ENCODE data around the gene SPHKAP. TPM values are rescaled to one million over a fixed set of nuclear protein-coding genes. Genes with fewer than 3 reads are reported as not detected.

The SPHKAP gene
- total RNA-seq, 3 donors from 2014 or later (not counting 1 experiment from before 2014, with no cell fraction given) = not detected

DNA sequence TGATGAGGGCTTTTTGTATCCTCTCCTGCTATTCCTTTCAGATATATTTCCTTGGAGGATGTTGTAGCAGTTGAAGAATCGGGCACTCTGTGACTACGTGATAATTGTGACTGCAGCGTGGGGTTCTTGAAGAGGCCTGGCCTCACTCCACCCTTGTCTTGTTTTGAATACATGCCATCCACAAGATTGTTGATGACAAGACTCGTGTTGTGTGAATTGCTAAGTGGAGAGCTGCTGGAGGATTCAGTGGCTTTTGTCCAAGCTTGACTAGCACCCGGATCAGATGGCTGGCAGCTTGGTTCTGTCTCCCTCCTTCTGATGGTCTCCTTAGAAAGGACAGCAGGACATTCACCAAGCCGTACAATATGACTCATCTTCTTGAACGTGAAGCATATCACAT lies 163.2 kb downstream of the SPHKAP start:
- H3K4me3 ChIP-seq (ENCODE audit: low read length) = no peak overlapping the region
- no peak overlapping the region for H3K4me3 Mint-ChIP-seq
- DNase-seq = no peak
- no peak overlapping the region for H3K27ac ChIP-seq (ENCODE audit: low read length)
- intact Hi-C loops (cut with micrococcal nuclease) = no loop called here
- H3K36me3 Mint-ChIP-seq = no peaks in the 10 kb centered on the region
- no peak overlapping the region for H3K27ac Mint-ChIP-seq
- no peaks in the 10 kb centered on the region for H3K4me1 Mint-ChIP-seq
- no peaks in the 10 kb centered on the region for H3K27me3 ChIP-seq (ENCODE audit: control insufficient read depth, insufficient read depth, low read length)
- H3K36me3 ChIP-seq (ENCODE audit: control insufficient read depth, insufficient read depth, low read length) = no peaks in the 10 kb centered on the region
- no peaks in the 10 kb centered on the region for H3K27me3 Mint-ChIP-seq (ENCODE audit: low read depth in 2 of 2)
- ATAC-seq = no peak
- H3K4me1 ChIP-seq (ENCODE audit: control insufficient read depth, insufficient read depth, low read length) = no peaks in the 10 kb centered on the region
- no peak for TF ChIP-seq CTCF (IDR thresholded peaks at IDR 0.05)
- peaks cover 10 to 13% of the 10 kb centered on the region in 2 donors for H3K9me3 Mint-ChIP-seq
- peaks cover 3% of the 10 kb centered on the region for H3K9me3 ChIP-seq (ENCODE audit: control insufficient read depth, insufficient read depth, low read length)
- 85% methylated on average over 7 of the region's 7 CpGs for WGBS (ENCODE audit: insufficient coverage)

DNA sequence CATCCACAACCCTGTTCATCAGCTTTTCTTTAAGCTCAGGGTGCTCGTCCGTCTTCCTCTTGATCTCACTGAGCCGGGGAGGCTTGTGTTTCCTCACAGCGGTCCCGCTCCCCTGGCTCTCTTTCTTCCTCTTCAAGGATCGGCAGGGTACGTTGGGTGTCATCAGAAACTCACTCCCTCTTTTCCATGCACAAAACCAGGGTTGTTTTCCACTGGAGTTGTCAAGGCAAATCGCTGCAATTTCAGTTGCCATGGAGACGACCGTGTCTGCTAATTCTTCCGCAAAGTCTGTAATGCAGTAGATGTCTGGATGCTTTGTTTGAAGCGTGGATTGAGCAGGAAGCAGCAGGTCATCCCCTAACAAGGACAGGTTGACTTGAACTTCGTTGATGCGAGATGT lies 163.7 kb downstream of the SPHKAP start:
- WGBS (ENCODE audit: insufficient coverage) = 85% methylated on average over 14 of the region's 14 CpGs
- DNase-seq (no peak), ATAC-seq (no peak)
- Histone ChIP-seq H3K27me3 (ENCODE audit: control insufficient read depth, insufficient read depth, low read length) (no peaks in the 10 kb centered on the region), H3K36me3 (ENCODE audit: control insufficient read depth, insufficient read depth, low read length) (no peaks in the 10 kb centered on the region), H3K27ac (ENCODE audit: low read length) (no peak overlapping the region), H3K4me1 (ENCODE audit: control insufficient read depth, insufficient read depth, low read length) (no peaks in the 10 kb centered on the region), H3K9me3 (ENCODE audit: control insufficient read depth, insufficient read depth, low read length) (peaks cover 3% of the 10 kb centered on the region), H3K4me3 (ENCODE audit: low read length) (no peak overlapping the region)
- H3K4me1 Mint-ChIP-seq = no peaks in the 10 kb centered on the region
- H3K9me3 Mint-ChIP-seq = peaks cover 10 to 13% of the 10 kb centered on the region in 2 donors
- intact Hi-C loops (cut with micrococcal nuclease) = no loop called here
- no peak overlapping the region for H3K4me3 Mint-ChIP-seq
- H3K27ac Mint-ChIP-seq = no peak overlapping the region
- H3K36me3 Mint-ChIP-seq = no peaks in the 10 kb centered on the region
- TF ChIP-seq CTCF (IDR thresholded peaks at IDR 0.05) = no peak
- H3K27me3 Mint-ChIP-seq (ENCODE audit: low read depth in 2 of 2) = no peaks in the 10 kb centered on the region

DNA sequence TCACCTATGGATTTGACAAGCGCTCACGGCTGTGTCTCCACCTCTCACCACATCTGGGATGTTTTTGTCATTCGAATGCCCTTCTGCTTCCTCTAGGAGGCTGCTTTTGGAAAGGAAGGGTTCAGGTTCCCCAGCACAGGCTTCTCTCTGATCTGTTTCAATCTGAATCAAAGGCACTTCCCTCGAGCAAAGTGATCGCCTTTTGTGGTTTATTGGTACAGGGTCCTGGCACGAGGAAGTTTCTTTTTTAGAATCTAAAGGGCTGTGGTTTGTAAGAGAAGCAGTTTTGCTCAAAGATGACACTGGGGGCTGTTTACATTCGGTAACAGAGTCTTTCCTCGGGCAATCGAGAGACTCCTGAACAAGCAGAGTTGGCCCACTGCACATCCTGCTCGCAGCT lies 165.1 kb downstream of the SPHKAP start:
- TF ChIP-seq CTCF (IDR thresholded peaks at IDR 0.05) = no peak
- Mint-ChIP-seq H3K4me1 (no peaks in the 10 kb centered on the region), H3K27ac (no peak overlapping the region), H3K4me3 (no peak overlapping the region), H3K9me3 (peaks cover 5 to 8% of the 10 kb centered on the region in 2 donors), H3K36me3 (no peaks in the 10 kb centered on the region), H3K27me3 (ENCODE audit: low read depth in 2 of 2) (no peaks in the 10 kb centered on the region)
- intact Hi-C loops (cut with micrococcal nuclease) = no loop called here
- Histone ChIP-seq H3K4me3 (ENCODE audit: low read length) (no peak overlapping the region), H3K9me3 (ENCODE audit: control insufficient read depth, insufficient read depth, low read length) (peaks cover 3% of the 10 kb centered on the region), H3K27ac (ENCODE audit: low read length) (no peak overlapping the region), H3K4me1 (ENCODE audit: control insufficient read depth, insufficient read depth, low read length) (no peaks in the 10 kb centered on the region), H3K36me3 (ENCODE audit: control insufficient read depth, insufficient read depth, low read length) (no peaks in the 10 kb centered on the region), H3K27me3 (ENCODE audit: control insufficient read depth, insufficient read depth, low read length) (no peaks in the 10 kb centered on the region)
- WGBS (ENCODE audit: insufficient coverage) = 28% methylated on average over 10 of the region's 10 CpGs
- DNase-seq (no peak), ATAC-seq (no peak)

DNA sequence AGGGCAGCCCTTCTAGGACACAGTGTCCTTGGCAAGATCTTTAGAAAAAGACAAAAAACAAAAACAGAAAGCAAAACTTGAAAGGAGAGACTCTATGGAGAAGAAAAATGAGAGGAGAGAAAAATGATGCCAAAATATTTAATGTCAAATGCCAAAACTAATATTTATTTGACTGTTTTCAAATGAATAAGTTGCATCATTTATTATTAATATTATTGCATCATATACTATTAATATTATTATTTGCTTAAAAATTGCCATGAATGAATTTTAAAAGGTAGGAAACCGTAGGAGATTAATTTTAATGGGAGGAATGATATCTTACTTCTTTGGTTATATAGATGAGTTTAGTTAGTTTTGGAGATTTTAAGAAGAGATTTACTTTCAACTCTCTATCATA lies 165.7 kb downstream of the SPHKAP start:
- Histone ChIP-seq H3K36me3 (ENCODE audit: control insufficient read depth, insufficient read depth, low read length) (no peaks in the 10 kb centered on the region), H3K4me1 (ENCODE audit: control insufficient read depth, insufficient read depth, low read length) (no peaks in the 10 kb centered on the region), H3K9me3 (ENCODE audit: control insufficient read depth, insufficient read depth, low read length) (peaks cover 3% of the 10 kb centered on the region), H3K27ac (ENCODE audit: low read length) (no peak overlapping the region), H3K27me3 (ENCODE audit: control insufficient read depth, insufficient read depth, low read length) (no peaks in the 10 kb centered on the region), H3K4me3 (ENCODE audit: low read length) (no peak overlapping the region)
- no peak for ATAC-seq
- Mint-ChIP-seq H3K36me3 (no peaks in the 10 kb centered on the region), H3K9me3 (peaks cover 4 to 8% of the 10 kb centered on the region in 2 donors), H3K4me3 (no peak overlapping the region), H3K27ac (no peak overlapping the region), H3K27me3 (ENCODE audit: low read depth in 2 of 2) (no peaks in the 10 kb centered on the region), H3K4me1 (no peaks in the 10 kb centered on the region)
- intact Hi-C loops (cut with micrococcal nuclease) = no loop called here
- no CpG with 5 or more reads among the region's 1 CpG for WGBS (ENCODE audit: insufficient coverage)
- TF ChIP-seq CTCF (IDR thresholded peaks at IDR 0.05) = no peak
- no peak for DNase-seq
